ENCODE results near the gene CTPS1.

The CTPS1 gene

DNA sequence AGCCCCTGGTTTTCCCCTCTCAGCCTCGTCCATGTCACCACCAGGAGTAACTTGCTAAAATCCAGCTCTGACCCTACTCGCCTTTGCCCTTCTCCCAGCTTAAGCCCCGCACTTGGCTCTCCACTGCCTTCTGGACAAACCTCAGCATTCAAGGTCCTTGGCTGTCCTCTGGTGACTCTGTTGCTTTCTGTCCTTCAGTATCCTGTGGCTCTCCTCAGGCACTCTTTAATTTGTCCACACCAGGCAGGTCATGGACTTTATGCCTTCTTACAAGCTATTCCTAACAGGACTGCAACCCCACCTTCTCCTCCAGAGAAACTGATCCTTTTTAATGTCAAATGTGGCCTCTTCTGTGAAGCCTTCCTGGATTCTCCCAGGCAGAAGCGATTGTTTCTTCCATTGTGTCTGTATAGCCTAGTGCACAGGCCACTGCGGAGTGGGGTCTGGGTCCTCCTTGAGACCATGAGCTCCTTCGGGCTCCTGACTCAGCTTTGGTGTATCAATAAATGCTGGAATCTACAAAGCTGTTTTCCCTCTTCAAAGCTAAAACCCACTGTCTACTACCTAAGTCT is 26.7 kb upstream of the CTPS1 start:
- Mint-ChIP-seq H3K36me3 (ENCODE audit: low read depth) (no peaks in the 10 kb centered on the region), H3K4me3 (no peak overlapping the region), H3K9me3 (no peaks in the 10 kb centered on the region), H3K27ac (no peak overlapping the region), H3K27me3 (peaks cover 23% of the 10 kb centered on the region), H3K4me1 (ENCODE audit: low read depth) (no peaks in the 10 kb centered on the region)

DNA sequence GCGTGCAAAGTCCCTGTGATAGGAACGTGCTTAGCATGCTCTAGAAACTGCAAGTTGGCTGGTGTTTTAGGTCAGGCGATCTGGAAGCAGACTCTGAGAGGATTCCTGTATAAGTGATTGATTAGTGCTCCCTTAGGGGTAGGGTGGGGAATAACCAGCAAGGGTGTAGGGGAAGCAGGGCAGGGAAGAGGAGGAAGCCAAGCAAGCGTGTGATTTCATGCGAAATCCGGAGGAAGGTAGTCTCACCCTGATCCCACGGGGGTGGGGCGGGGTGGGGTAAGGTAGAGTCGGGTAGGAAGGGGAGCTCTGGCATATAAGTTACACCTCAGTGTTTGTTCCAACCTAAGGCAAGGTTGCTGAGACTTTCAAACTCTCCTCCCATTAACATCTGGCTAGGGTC is 24.9 kb upstream of the CTPS1 start:
- no peaks in the 10 kb centered on the region for H3K4me1 Mint-ChIP-seq (ENCODE audit: low read depth)
- no peak overlapping the region for H3K27ac Mint-ChIP-seq
- no peaks in the 10 kb centered on the region for H3K9me3 Mint-ChIP-seq
- no peak overlapping the region for H3K4me3 Mint-ChIP-seq
- no peaks in the 10 kb centered on the region for H3K36me3 Mint-ChIP-seq (ENCODE audit: low read depth)
- H3K27me3 Mint-ChIP-seq = peaks cover 22% of the 10 kb centered on the region

DNA sequence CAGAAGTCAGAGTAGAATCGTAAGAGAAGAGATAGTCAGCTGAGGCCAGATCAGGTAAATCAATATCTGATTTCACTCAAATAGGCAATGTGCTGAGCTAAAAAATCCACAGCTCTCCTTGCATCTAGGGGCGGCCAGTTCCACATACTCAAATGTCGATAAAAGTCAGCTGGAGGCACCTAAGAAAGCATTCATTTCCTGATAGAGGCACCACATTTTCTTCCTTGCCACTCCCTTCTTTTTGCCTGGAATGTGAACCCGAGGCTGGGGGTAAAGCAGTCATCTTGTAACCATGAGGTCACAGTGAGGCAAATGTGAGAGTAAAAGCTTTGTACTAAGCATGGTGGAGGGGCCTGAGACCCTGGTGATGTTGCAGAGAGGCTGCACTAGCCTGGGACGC is 24.2 kb upstream of the CTPS1 start:
- H3K4me1 Mint-ChIP-seq (ENCODE audit: low read depth) = no peaks in the 10 kb centered on the region
- H3K9me3 Mint-ChIP-seq = no peaks in the 10 kb centered on the region
- no peaks in the 10 kb centered on the region for H3K36me3 Mint-ChIP-seq (ENCODE audit: low read depth)
- H3K27ac Mint-ChIP-seq = no peak overlapping the region
- no peak overlapping the region for H3K4me3 Mint-ChIP-seq
- peaks cover 22% of the 10 kb centered on the region for H3K27me3 Mint-ChIP-seq

DNA sequence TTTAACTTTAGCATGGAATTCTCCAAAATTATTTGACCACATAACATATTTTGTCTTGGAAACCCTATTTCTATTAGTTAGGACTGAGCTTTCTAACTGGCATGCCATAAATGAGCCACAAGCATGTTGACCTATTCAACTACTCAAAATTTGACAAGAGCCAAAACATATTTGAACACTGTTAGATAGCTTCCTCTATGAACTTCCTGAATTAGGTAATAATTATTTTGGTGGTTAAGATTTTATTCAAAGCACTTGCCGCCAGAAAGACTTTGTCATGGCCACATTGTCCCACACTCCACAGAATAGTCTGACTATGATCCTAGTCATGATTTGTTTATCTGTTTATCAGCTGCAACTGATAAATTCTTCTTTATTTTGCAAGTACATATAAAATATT is 23.1 kb upstream of the CTPS1 start:
- Mint-ChIP-seq H3K4me3 (no peak overlapping the region), H3K4me1 (ENCODE audit: low read depth) (no peaks in the 10 kb centered on the region), H3K27ac (no peak overlapping the region), H3K36me3 (ENCODE audit: low read depth) (no peaks in the 10 kb centered on the region), H3K27me3 (peaks cover 22% of the 10 kb centered on the region), H3K9me3 (no peaks in the 10 kb centered on the region)

DNA sequence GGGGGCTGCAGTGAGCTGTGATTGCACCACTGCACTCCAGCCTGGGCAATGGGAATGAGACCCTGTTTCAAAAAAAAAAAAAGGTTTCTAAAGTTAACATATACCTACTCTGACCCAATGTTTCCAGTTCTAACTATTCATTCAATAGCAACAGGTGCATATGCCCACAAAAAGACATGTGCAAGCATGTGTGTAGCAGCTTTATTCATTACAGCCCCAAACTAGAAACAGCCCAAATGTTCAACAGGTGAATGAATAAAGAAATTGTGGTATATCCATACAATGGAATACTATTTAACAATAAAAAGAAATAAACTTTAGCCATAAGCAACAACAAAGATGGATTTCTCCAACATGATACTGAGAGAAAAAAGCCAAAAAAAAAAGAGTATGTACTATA is 21.3 kb upstream of the CTPS1 start:
- Mint-ChIP-seq H3K9me3 (no peaks in the 10 kb centered on the region), H3K27me3 (peaks cover 18% of the 10 kb centered on the region), H3K4me3 (no peak overlapping the region), H3K4me1 (ENCODE audit: low read depth) (no peaks in the 10 kb centered on the region), H3K36me3 (ENCODE audit: low read depth) (no peaks in the 10 kb centered on the region), H3K27ac (no peak overlapping the region)

DNA sequence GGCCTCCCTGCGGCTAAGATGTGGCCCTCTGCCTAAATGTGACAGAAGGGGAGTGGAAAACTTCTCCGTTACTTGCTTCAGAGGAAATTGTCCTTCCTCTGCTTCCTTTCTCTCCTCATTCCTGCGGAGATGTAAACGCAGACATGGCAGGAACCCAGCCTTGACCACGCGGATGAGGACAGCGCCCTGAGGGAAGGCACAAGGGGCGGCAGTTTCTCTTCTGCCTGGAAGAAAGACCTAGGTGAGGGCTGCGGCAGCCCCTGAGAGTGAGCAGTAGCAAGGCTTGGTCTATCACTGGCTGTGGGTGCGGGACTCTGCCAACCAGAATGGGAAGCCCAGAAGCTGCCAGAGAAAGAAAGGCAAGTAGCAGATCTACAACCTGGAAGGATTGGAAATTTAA is 14.0 kb upstream of the CTPS1 start:
- no peaks in the 10 kb centered on the region for H3K9me3 Mint-ChIP-seq
- no peaks in the 10 kb centered on the region for H3K4me1 Mint-ChIP-seq (ENCODE audit: low read depth)
- no peaks in the 10 kb centered on the region for H3K27me3 Mint-ChIP-seq
- H3K36me3 Mint-ChIP-seq (ENCODE audit: low read depth) = no peaks in the 10 kb centered on the region
- H3K27ac Mint-ChIP-seq = no peak overlapping the region
- no peak overlapping the region for H3K4me3 Mint-ChIP-seq

DNA sequence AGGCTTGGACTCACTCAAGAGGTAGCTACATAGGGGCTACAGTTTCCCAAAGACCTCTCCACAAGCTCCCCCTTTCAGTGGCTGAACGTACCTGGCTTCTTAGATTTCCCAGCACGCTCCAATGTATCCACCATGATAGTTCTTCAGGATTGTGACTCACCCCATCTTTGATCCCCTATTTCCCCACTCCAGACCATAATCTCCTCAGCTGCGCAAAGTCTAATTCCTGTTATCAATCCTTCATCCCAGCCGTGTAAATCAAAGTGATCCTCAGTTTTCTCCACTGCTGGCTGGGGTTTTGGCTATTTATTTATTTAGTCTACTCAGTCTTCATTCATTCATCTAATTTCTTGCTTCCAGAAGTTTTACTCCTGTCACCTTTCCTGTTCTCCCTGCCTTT is 13.1 kb upstream of the CTPS1 start:
- no peak overlapping the region for H3K27ac Mint-ChIP-seq
- no peaks in the 10 kb centered on the region for H3K4me1 Mint-ChIP-seq (ENCODE audit: low read depth)
- no peak overlapping the region for H3K4me3 Mint-ChIP-seq
- H3K9me3 Mint-ChIP-seq = no peaks in the 10 kb centered on the region
- H3K36me3 Mint-ChIP-seq (ENCODE audit: low read depth) = no peaks in the 10 kb centered on the region
- H3K27me3 Mint-ChIP-seq = no peaks in the 10 kb centered on the region

DNA sequence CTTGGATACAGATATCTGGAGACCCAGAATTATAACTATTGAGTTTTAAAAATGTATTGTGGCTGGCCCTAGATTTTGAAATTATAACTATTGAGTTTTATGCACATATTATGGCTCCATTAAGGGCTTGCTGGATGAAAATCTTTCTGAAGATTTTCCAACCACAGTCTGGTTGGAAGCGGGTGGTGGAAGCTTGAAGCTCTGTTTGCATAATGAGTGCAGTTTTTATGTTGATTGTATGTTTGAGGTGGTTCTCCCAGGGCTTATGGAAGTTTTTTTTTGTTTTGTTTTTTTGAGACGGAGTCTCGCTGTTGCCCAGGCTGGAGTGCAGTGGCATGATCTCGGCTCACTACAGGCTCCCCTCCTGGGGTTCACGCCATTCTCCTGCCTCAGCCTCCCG is 10.1 kb upstream of the CTPS1 start:
- Mint-ChIP-seq H3K9me3 (no peaks in the 10 kb centered on the region), H3K27me3 (no peaks in the 10 kb centered on the region), H3K27ac (no peak overlapping the region), H3K4me3 (no peak overlapping the region), H3K4me1 (ENCODE audit: low read depth) (no peaks in the 10 kb centered on the region), H3K36me3 (ENCODE audit: low read depth) (no peaks in the 10 kb centered on the region)

DNA sequence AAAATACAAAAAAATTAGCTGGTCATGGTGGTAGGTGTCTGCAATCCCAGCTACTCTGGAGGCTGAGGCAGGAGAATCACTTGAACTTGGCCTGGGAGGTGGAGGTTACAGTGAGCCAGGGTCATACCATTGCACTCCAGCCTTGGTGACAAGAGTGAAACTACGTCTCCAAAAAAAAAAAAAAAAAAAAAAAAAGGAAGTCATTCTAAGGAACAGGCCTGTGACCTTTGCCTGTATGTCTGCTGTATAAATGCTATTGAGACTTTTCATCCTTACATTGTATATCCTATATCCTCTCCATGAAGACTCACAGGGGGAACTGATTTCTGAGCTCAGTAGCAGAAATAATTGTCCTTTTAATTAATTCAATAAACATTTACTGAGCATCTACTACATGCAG is 7.5 kb upstream of the CTPS1 start:
- Mint-ChIP-seq H3K27ac (no peak overlapping the region), H3K4me3 (no peak overlapping the region), H3K9me3 (no peaks in the 10 kb centered on the region), H3K27me3 (no peaks in the 10 kb centered on the region), H3K4me1 (ENCODE audit: low read depth) (peaks cover 10% of the 10 kb centered on the region), H3K36me3 (ENCODE audit: low read depth) (no peaks in the 10 kb centered on the region)

DNA sequence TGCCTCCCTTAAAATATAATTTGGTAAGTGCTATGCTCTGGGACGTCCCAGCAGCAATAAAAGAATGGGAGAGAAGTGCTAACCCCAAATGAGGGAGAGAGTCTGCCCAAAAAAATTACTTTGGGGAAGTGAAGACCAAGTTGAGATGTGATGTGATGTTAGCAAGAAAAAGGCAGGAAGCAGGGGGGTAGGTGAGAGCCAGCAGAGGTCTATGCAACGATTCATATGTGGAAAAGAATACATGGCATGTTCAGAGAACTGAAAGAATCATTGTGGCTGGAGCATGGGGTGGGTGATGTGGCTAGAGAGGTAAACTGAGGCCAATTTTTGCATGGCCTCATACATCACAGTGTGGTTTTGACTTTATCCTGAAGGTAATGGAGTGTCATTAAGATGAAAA is 5.6 kb upstream of the CTPS1 start:
- no peaks in the 10 kb centered on the region for H3K27me3 Mint-ChIP-seq
- H3K9me3 Mint-ChIP-seq = no peaks in the 10 kb centered on the region
- peaks cover 16% of the 10 kb centered on the region for H3K4me1 Mint-ChIP-seq (ENCODE audit: low read depth)
- no peak overlapping the region for H3K27ac Mint-ChIP-seq
- H3K4me3 Mint-ChIP-seq = no peak overlapping the region
- no peaks in the 10 kb centered on the region for H3K36me3 Mint-ChIP-seq (ENCODE audit: low read depth)

DNA sequence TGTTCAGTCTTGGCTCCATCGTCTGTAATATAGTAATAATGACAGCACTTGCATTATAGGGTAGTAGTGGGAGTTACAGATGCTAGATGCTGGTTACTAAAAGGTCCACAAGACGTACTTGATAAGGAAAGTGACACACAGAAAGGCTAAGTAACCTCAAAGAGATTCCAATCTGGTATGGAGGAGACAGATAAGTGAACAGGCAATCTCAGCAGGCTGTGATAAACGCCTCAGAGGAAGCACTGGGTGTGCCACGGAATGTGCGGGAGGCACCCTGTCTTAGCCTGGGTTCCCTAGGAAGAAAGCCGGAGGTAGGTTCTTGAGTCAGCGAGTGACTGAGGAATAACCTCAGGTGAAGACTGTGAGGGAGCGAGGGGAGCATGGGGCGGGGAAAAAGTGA is 4.6 kb upstream of the CTPS1 start:
- no peaks in the 10 kb centered on the region for H3K36me3 Mint-ChIP-seq (ENCODE audit: low read depth)
- peaks cover 20% of the 10 kb centered on the region for H3K4me1 Mint-ChIP-seq (ENCODE audit: low read depth)
- H3K9me3 Mint-ChIP-seq = no peaks in the 10 kb centered on the region
- H3K27ac Mint-ChIP-seq = no peak overlapping the region
- no peaks in the 10 kb centered on the region for H3K27me3 Mint-ChIP-seq
- no peak overlapping the region for H3K4me3 Mint-ChIP-seq

DNA sequence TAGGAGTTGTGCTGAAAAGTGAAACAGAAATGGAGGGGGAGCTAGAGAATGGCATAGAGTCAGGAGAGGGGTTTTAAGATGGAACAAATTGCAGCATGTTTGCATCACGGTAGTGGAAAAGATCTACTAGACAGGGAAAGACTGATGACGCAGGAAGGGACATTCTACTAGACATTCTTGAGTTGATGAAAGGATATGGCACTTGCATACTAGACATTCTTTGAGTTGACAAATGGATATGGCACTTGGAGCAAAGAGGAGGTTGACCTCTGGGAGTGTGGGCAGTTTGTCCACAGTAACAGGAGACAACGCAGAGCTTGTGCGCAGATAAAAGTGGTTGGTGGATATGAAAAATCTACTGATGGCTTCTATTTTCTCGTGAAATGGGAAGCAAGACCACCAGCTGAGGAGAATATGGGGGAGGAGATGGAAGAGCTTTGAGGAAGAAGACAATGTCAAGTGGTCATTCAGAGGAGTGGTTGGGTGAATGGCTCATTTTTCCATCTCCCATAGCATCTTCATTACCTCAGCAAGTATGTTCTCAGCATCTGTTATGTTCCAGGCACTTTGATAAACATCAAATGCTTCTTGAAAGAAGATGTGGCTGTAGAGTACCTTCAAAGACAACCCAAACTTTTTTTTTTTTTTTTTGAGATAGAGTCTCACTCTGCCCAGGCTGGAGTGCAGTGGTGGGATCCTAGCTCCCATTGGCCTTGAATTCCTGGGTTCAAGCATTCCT is 2.4 kb upstream of the CTPS1 start:
- peak overlapping the region; percentile 2 for H3K4me3 Mint-ChIP-seq
- no peaks in the 10 kb centered on the region for H3K9me3 Mint-ChIP-seq
- peak overlapping the region; percentile 46 for H3K27ac Mint-ChIP-seq

DNA sequence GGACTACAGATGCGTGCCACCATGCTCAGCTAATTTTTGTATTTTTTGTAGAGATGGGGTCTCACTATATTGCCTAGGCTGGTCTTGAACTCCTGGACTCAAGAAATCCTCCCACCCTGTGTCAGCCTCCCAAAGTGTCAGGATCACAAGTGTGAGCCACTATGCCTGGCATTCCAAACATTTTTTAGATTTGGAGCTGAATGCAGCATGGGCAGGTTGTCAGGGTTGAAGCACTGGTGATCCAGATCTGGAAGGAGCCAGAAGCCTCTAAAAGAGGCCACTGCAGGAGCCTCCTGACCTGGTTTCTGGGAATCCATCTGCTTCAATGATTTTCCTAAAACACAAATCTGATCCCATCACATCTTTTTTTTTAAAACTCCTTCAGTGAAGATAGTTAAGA is 1.8 kb upstream of the CTPS1 start:
- H3K4me1 Mint-ChIP-seq (ENCODE audit: low read depth) = peaks cover 42% of the 10 kb centered on the region
- H3K27ac Mint-ChIP-seq = no peak overlapping the region
- H3K4me3 Mint-ChIP-seq = peak overlapping the region; percentile 5
- no peaks in the 10 kb centered on the region for H3K27me3 Mint-ChIP-seq
- H3K36me3 Mint-ChIP-seq (ENCODE audit: low read depth) = peaks cover 23% of the 10 kb centered on the region
- H3K9me3 Mint-ChIP-seq = no peaks in the 10 kb centered on the region

More for the DNA sequence above, 2.4 kb upstream of the CTPS1 start:
- Mint-ChIP-seq H3K4me1 (ENCODE audit: low read depth) (peaks cover 36% of the 10 kb centered on the region), H3K36me3 (ENCODE audit: low read depth) (peaks cover 17% of the 10 kb centered on the region), H3K27me3 (no peaks in the 10 kb centered on the region)

DNA sequence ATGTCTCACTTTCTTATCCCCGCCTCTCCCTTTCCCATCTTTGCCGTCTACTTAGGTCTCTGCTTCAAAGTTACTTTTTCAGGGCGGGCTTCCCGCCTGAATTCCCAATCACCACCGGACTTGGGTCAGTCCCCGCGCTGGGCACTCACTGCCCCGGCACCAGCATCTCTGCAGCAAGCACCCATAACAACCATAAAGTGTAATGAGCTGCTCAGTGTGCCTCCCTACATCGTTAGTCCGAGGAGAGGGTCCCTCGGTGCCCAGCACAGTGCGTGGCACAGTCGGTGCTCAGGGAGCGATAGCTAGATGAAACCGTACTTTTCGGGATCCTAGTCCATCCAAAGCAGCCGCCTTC is 633 bp upstream of the CTPS1 start:
- no peaks in the 10 kb centered on the region for H3K27me3 Mint-ChIP-seq
- H3K4me1 Mint-ChIP-seq (ENCODE audit: low read depth) = peaks cover 54% of the 10 kb centered on the region
- peaks cover 35% of the 10 kb centered on the region for H3K36me3 Mint-ChIP-seq (ENCODE audit: low read depth)
- H3K4me3 Mint-ChIP-seq = peak overlapping the region; percentile 86
- H3K27ac Mint-ChIP-seq = peak overlapping the region; percentile 94
- H3K9me3 Mint-ChIP-seq = no peaks in the 10 kb centered on the region

DNA sequence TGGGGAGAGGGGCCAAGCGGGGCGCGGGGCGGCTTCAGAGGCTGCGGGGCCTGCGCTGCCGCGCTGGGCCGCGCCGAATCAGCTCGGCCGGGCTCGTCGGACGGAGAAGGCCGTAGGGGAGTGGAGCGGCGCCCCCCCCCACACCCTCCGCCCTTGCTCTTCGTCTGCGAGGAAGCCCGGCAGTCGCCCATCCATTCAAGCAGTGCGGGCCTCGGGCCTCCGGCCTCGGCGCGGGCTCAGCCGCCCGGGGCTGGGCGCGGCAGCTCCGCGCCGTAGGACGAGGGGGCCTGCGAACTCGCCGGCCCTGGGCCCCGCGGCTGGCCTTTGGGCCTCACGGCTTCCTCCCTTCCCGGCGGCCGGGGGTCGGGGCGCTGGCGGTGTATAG is 564 bp downstream of the CTPS1 start:
- H3K27me3 Mint-ChIP-seq = no peaks in the 10 kb centered on the region
- H3K4me1 Mint-ChIP-seq (ENCODE audit: low read depth) = peaks cover 65% of the 10 kb centered on the region
- peak overlapping the region; percentile 95 for H3K4me3 Mint-ChIP-seq
- H3K9me3 Mint-ChIP-seq = no peaks in the 10 kb centered on the region
- peak overlapping the region; percentile 98 for H3K27ac Mint-ChIP-seq
- H3K36me3 Mint-ChIP-seq (ENCODE audit: low read depth) = peaks cover 47% of the 10 kb centered on the region

DNA sequence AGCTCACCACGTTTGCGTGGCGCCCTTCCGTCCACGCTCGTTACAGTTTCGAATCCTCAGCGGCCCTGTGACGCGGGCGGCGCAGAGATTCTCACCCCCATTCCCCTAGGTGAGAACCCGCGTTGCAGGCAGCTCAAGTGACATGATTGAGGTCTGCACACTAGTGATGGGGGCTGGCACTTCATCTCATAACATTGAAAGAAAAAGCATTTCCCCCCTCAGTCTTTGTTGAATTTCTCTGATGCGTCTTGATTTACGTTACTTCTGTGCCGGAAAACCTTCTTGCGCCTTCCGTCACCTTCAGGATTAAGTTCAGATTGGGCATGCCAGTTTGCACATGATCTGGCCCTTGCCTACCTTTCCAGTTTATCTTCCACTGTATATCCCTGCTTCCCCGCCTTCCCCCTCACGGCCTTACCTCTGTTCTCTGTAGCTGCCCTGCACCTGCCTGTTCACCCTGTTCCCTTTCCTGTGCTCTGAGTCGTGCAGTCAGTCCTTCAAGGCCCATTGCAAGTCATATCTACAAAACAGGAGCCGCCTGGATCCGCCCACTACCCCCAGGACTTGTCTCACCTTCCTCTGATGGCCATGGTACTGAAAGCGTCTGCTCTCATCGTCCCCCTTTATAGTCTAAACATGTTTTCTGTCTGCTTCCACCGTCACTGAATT is 1.1 kb downstream of the CTPS1 start:
- Mint-ChIP-seq H3K4me3 (peak overlapping the region; percentile 95), H3K4me1 (ENCODE audit: low read depth) (peaks cover 71% of the 10 kb centered on the region)

More for the DNA sequence above, 1.1 kb downstream of the CTPS1 start:
- no peaks in the 10 kb centered on the region for H3K9me3 Mint-ChIP-seq
- H3K36me3 Mint-ChIP-seq (ENCODE audit: low read depth) = peaks cover 52% of the 10 kb centered on the region
- no peaks in the 10 kb centered on the region for H3K27me3 Mint-ChIP-seq
- peak overlapping the region; percentile 98 for H3K27ac Mint-ChIP-seq
